BLaER1 (cell line): ENCODE data around the gene SDSL.

Experiments
- H3K27ac ChIP-seq: shearing (Covaris generic); formaldehyde crosslinking; 2 replicates; pipeline ENCODE4 v1.8.1; 2022
- H3K27me3 ChIP-seq: shearing (Covaris generic); formaldehyde crosslinking; 2 replicates; pipeline ENCODE4 v1.8.1; 2022
- H3K36me3 ChIP-seq: shearing (Covaris generic); formaldehyde crosslinking; 2 replicates; pipeline ENCODE4 v1.8.1; 2022
- H3K4me1 ChIP-seq: shearing (Covaris generic); formaldehyde crosslinking; 2 replicates; pipeline ENCODE4 v1.8.1; 2022
- H3K4me2 ChIP-seq: shearing (Covaris generic); formaldehyde crosslinking; 2 replicates; pipeline ENCODE4 v1.8.1; 2022
- H3K4me3 ChIP-seq: shearing (Covaris generic); formaldehyde crosslinking; 2 replicates; pipeline ENCODE4 v1.8.1; 2022
- H3K9ac ChIP-seq: shearing (Covaris generic); formaldehyde crosslinking; 2 replicates; pipeline ENCODE4 v1.8.1; 2022
- H3K9me3 ChIP-seq: shearing (Covaris generic); formaldehyde crosslinking; 2 replicates; pipeline ENCODE4 v1.8.1; 2022
- H4K20me1 ChIP-seq: shearing (Covaris generic); formaldehyde crosslinking; 2 replicates; pipeline ENCODE4 v1.8.1; 2022
- Cebpa-rat ChIP-seq: shearing (Covaris generic); IDR thresholded peaks from 2 replicates; pipeline ENCODE4 v1.8.1; 2022

Gene SDSL, protein sequence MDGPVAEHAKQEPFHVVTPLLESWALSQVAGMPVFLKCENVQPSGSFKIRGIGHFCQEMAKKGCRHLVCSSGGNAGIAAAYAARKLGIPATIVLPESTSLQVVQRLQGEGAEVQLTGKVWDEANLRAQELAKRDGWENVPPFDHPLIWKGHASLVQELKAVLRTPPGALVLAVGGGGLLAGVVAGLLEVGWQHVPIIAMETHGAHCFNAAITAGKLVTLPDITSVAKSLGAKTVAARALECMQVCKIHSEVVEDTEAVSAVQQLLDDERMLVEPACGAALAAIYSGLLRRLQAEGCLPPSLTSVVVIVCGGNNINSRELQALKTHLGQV

GRCh38 chr12:113422030-113422885, at the start of gene SDSL:
SDSL (plus strand) TSS chr12:113422380; CDS start chr12:113427983, 5,603 bp downstream.
- H3K4me3 ChIP-seq, result no peak within 1 kb of the TSS
- TF ChIP-seq Cebpa-rat, result no peak
- no peaks in the 10 kb centered on the region for H4K20me1 ChIP-seq
- peaks cover 21% of the 10 kb centered on the region for H3K4me1 ChIP-seq
- H3K36me3 ChIP-seq, result no peaks in the 10 kb centered on the region
- no peak within 1 kb of the TSS for H3K27ac ChIP-seq
- H3K27me3 ChIP-seq, result peaks cover 7% of the 10 kb centered on the region; the same call in 1 of the 2 replicates
- no peaks in the 10 kb centered on the region for H3K9me3 ChIP-seq
- H3K4me2 ChIP-seq, result peak within 1 kb of the TSS; percentile 31
- no peak within 1 kb of the TSS for H3K9ac ChIP-seq

DNA sequence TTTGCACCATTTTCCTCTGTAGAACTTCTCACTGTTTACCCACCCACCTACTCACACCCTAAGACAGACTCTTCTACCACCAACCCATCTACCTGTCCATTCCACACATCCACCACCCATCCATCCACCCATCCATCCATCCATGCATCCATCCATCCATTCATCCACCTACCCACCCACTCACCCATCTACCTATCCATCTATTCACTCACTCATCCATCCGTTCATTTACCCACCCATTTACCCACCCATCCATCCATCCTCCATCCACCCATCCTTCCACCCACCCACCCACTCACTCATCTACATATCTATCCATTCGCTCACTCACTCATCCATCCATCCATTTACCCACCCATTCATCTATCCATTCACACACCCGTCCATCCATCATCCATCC, 48.7 kb upstream of the SDSL start:
- Histone ChIP-seq H3K9ac (no peak overlapping the region), H3K4me1 (peaks cover 28% of the 10 kb centered on the region), H3K9me3 (no peaks in the 10 kb centered on the region), H4K20me1 (no peaks in the 10 kb centered on the region), H3K36me3 (peaks cover 28% of the 10 kb centered on the region; the same call in 1 of the 2 replicates), H3K4me2 (no peak overlapping the region), H3K4me3 (no peak overlapping the region), H3K27me3 (no peaks in the 10 kb centered on the region), H3K27ac (no peak overlapping the region)
- no peak for TF ChIP-seq Cebpa-rat

DNA sequence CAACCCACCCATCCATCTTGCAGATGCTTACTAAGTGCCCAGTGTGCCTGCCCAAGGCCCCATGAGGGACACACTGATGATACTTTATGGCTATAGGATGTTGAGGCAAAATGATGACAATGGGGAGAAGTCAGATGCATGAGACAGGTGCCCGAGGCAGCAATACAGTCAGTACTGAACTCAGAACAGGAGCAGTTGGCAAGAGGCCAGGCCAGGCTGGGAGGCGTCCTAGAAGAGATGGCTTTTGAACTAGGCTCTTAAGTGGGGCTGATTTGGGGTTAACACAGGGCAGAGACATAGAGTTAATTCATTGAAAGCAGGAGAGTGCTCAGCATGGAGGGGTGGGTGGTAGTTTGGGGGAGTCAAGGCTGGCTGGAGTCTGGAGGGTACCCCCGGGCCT, 48.2 kb upstream of the SDSL start:
- Histone ChIP-seq H3K27ac (no peak overlapping the region), H3K9ac (no peak overlapping the region), H3K27me3 (no peaks in the 10 kb centered on the region), H3K4me2 (no peak overlapping the region), H3K36me3 (peaks cover 28% of the 10 kb centered on the region; the same call in 1 of the 2 replicates), H3K9me3 (no peaks in the 10 kb centered on the region), H3K4me1 (peaks cover 28% of the 10 kb centered on the region), H4K20me1 (no peaks in the 10 kb centered on the region), H3K4me3 (no peak overlapping the region)
- no peak for TF ChIP-seq Cebpa-rat

DNA sequence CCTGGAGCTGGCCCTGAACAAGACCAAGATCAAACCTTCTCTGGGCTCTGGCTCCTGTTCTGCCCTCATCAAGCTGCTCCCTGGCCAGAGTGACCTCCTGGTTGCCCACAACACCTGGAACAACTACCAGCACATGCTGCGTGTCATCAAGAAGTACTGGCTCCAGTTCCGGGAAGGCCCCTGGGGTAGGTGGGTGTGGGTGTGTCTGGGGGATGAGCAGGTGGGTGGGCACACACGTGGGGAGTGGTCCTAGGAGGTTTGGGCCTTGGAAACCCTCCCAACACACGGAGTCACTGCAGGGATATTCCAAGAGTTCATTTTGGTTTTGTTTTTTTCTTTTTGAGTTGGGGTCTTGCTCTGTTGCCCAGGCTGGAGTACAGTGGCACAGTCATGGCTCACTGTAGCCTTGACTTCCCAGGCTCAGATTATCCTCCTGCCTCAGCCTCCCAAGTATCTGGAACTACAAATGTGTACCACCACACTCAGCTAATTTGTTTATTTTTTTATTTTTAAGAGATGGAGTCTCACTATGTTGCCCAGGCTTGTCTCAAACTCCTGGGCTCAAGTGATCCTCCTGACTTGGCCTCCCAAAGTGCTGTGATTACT, 47.3 kb upstream of the SDSL start:
- Histone ChIP-seq H3K36me3 (peaks cover 28% of the 10 kb centered on the region; the same call in 1 of the 2 replicates), H3K27me3 (no peaks in the 10 kb centered on the region), H4K20me1 (no peaks in the 10 kb centered on the region), H3K4me3 (no peak overlapping the region), H3K9me3 (no peaks in the 10 kb centered on the region), H3K4me1 (peaks cover 28% of the 10 kb centered on the region), H3K4me2 (peak overlapping the region; percentile 57), H3K27ac (no peak overlapping the region), H3K9ac (no peak overlapping the region)
- TF ChIP-seq Cebpa-rat, result no peak

GRCh38 chr12:113378291-113378690, 43.9 kb upstream of the SDSL start:
- H3K9ac ChIP-seq, result no peak overlapping the region
- H3K27ac ChIP-seq, result no peak overlapping the region
- H3K36me3 ChIP-seq, result peaks cover 26% of the 10 kb centered on the region; the same call in 1 of the 2 replicates
- TF ChIP-seq Cebpa-rat, result no peak
- no peak overlapping the region for H3K4me2 ChIP-seq
- H3K4me1 ChIP-seq, result peaks cover 14% of the 10 kb centered on the region
- no peaks in the 10 kb centered on the region for H3K9me3 ChIP-seq
- H3K27me3 ChIP-seq, result no peaks in the 10 kb centered on the region
- H3K4me3 ChIP-seq, result no peak overlapping the region
- H4K20me1 ChIP-seq, result no peaks in the 10 kb centered on the region

DNA sequence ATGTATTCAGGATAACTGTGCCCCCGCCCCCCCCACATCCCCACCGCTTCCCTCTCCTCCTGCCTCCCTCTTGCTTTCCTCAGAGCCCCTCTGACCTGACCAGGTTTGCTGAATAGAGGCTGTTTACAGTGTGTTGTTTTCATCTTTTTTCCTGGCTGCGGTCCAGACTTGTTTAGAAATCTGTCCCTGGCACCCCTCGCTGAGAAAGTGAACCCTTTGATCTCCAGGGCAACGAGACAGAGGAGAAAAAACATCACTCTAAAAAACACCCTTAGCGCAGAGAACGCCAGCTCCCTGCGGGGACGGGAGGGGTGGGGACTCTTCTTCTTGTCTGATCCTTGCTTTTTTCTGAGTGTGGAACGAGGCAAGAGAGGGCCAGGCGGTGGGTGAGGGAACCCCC, 41.0 kb upstream of the SDSL start:
- Histone ChIP-seq H3K36me3 (peaks cover 20% of the 10 kb centered on the region; the same call in 1 of the 2 replicates), H3K27ac (no peak overlapping the region), H3K4me3 (no peak overlapping the region), H3K9ac (no peak overlapping the region), H4K20me1 (no peaks in the 10 kb centered on the region), H3K27me3 (no peaks in the 10 kb centered on the region), H3K4me2 (no peak overlapping the region), H3K4me1 (0 out of 2 replicates have a peak, but pooled peaks cover 2% of the 10 kb centered on the region), H3K9me3 (no peaks in the 10 kb centered on the region)
- TF ChIP-seq Cebpa-rat, result no peak

GRCh38 chr12:113382206-113382605, 40.0 kb upstream of the SDSL start:
- Histone ChIP-seq H4K20me1 (no peaks in the 10 kb centered on the region), H3K36me3 (peaks cover 18% of the 10 kb centered on the region; the same call in 1 of the 2 replicates), H3K4me3 (no peak overlapping the region), H3K9ac (no peak overlapping the region), H3K27ac (no peak overlapping the region), H3K4me1 (no peaks in the 10 kb centered on the region), H3K9me3 (no peaks in the 10 kb centered on the region), H3K4me2 (no peak overlapping the region), H3K27me3 (no peaks in the 10 kb centered on the region)
- no peak for TF ChIP-seq Cebpa-rat

DNA sequence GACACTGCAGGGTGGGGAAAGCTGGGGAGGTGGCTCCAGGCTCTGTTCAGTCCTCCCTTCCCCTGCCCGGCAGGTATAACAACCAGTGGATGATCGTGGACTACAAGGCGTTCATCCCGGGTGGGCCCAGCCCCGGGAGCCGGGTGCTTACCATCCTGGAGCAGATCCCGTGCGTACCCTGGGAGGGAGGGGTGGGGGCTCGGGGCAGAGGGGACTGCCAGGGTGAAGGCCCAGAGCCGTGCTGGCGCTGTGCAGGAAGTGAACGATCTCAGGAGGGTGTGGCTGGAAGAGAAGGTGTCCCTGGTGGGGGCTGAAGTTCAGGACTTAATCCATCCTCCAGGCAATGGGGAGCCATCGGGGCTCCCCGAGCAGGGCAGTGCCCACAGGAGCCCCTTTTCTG, 37.4 kb upstream of the SDSL start:
- Histone ChIP-seq H3K4me2 (no peak overlapping the region), H3K4me1 (no peaks in the 10 kb centered on the region), H3K9ac (no peak overlapping the region), H3K9me3 (no peaks in the 10 kb centered on the region), H3K27me3 (no peaks in the 10 kb centered on the region), H3K4me3 (no peak overlapping the region), H4K20me1 (no peaks in the 10 kb centered on the region), H3K36me3 (peaks cover 30% of the 10 kb centered on the region; the same call in 1 of the 2 replicates), H3K27ac (no peak overlapping the region)
- TF ChIP-seq Cebpa-rat, result no peak

GRCh38 chr12:113385282-113385882, 36.8 kb upstream of the SDSL start:
- no peaks in the 10 kb centered on the region for H3K27me3 ChIP-seq
- no peak overlapping the region for H3K4me3 ChIP-seq
- no peaks in the 10 kb centered on the region for H3K4me1 ChIP-seq
- no peaks in the 10 kb centered on the region for H3K9me3 ChIP-seq
- no peak for TF ChIP-seq Cebpa-rat
- no peaks in the 10 kb centered on the region for H4K20me1 ChIP-seq
- peaks cover 28% of the 10 kb centered on the region; the same call in 1 of the 2 replicates for H3K36me3 ChIP-seq
- no peak overlapping the region for H3K9ac ChIP-seq
- no peak overlapping the region for H3K27ac ChIP-seq
- H3K4me2 ChIP-seq, result no peak overlapping the region
